HepG2 (cell line): Measurements from ENCODE around the gene NUP155.

Source experiments
- MEIS1 ChIP-seq: sonication (generic); formaldehyde crosslinking; IDR thresholded peaks from 2 replicates; pipeline ENCODE4 v1.9.0; 2021; ENCODE audit warnings: mild to moderate bottlenecking, missing genetic modification reagents, moderate library complexity, borderline replicate concordance
- RXRB ChIP-seq: IDR thresholded peaks from 2 replicates; pipeline ENCODE4 v1.6.1; 2016; ENCODE audit warnings: borderline replicate concordance, missing genetic modification reagents, missing compliant biosample characterization

DNA sequence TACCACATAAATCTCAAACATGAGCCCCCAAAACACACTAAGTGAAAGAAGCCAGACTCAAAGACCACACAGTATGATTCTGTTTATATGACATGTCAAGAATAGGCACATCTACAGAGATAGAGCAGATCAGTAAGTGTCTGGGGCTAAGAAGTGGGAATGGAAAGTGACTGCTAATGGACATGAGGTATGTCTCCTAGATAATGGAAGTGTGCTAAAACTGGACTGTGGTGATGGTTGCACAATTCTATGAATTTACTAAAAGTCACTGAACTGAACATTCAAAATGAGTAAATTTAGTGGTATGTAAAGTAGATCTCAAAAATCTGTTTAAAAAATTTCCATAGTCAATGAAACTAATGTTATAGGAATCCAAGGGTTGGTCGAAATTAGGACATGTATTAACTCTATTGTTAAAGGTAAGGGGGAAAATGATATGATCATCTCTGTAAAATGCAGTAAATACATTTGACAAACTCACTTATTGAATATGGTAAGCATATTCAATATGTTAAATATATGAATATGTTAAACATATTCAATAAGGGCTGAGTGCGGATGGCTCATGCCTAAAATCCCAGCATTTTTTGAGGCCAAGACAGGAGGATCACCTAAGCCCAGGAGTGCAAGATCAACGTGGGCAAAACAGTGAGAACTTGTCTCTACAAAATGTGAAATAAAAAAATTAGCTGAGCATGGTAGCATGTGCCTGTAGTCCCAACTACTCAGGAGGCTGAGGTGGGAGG, 51.7 kb downstream of the NUP155 start:
- TF ChIP-seq RXRB (CRISPR knock-in tag) (no peak), MEIS1 (CRISPR knock-in tag) (no peak)
